Karpas-422 (cell line): ENCODE measurements around the gene C2orf78. TPM values are rescaled to one million over a fixed set of nuclear protein-coding genes. Genes with fewer than 3 reads are reported as not detected.

Experiments used
- total RNA-seq: library from RNA; depleted of rRNA; stranded (reverse); fragments of >200 nt; shearing (Covaris generic); gene quantifications from 2 replicates; pipeline ENCODE4 v1.2.3, GENCODE V29; 2014; ENCODE audit warnings: low replicate concordance; rRNA removed

C2orf78 gene
- total RNA-seq, 1 experiment from 2014 or later, result not detected

Other genes starting within 250 kb of the C2orf78 start
- not detected in 2 replicates for gene NAT8, start 141.8 kb upstream of the C2orf78 start, total RNA-seq
- gene TPRKB, start 46.8 kb upstream of the C2orf78 start, total RNA-seq, result 37.4 and 78.0 TPM in 2 replicates
- 46.4 and 84.2 TPM in 2 replicates for gene DUSP11, start 4.1 kb upstream of the C2orf78 start, total RNA-seq
- gene STAMBP, start 44.8 kb downstream of the C2orf78 start, total RNA-seq, result 32.3 and 73.8 TPM in 2 replicates
- not detected in 2 replicates for gene ACTG2, start 108.8 kb downstream of the C2orf78 start, total RNA-seq
- gene DGUOK, start 142.7 kb downstream of the C2orf78 start, total RNA-seq, result 88.0 and 130 TPM in 2 replicates
- gene TET3, start 200.7 kb downstream of the C2orf78 start, total RNA-seq, result 11.6 and 13.6 TPM in 2 replicates